Neural crest cell (in vitro differentiated cells): Measurements from ENCODE around the gene PRKAR2B. TPM values are rescaled to one million over a fixed set of nuclear protein-coding genes. Genes with fewer than 3 reads are reported as not detected.

Experiments used
- DNase-seq: peaks from one replicate; pipeline ENCODE4 v3.0.0; 2021; ENCODE audit warnings: low read depth, mixed read lengths, low spot score
- H3K27ac Mint-ChIP-seq: one replicate; pipeline ENCODE4 v1.8.0; 2021; ENCODE audit warnings: mild to moderate bottlenecking, mixed read lengths; ENCODE audit not compliant: unreplicated experiment
- H3K27me3 Mint-ChIP-seq: 2 replicates; pipeline ENCODE4 v1.8.0; 2021; ENCODE audit warnings: low read depth, mild to moderate bottlenecking, mixed read lengths
- H3K36me3 Mint-ChIP-seq: 2 replicates; pipeline ENCODE4 v1.8.0; 2021; ENCODE audit warnings: low read depth, mild to moderate bottlenecking, mixed read lengths
- H3K4me1 Mint-ChIP-seq: 2 replicates; pipeline ENCODE4 v1.8.0; 2021; ENCODE audit warnings: mixed read lengths
- H3K4me3 Mint-ChIP-seq: one replicate; pipeline ENCODE4 v1.8.0; 2021; ENCODE audit warnings: mild to moderate bottlenecking, mixed read lengths
- H3K9me3 Mint-ChIP-seq: 2 replicates; pipeline ENCODE4 v1.8.0; 2021; ENCODE audit warnings: mixed read lengths
- CTCF ChIP-seq: fragments of 200-600 bp; sonication (generic); conservative IDR thresholded peaks from 2 replicates; pipeline ENCODE4 v1.5.0; 2021; ENCODE audit warnings: antibody characterized with exemption, mild to moderate bottlenecking
- total RNA-seq: library from RNA; stranded (reverse); gene quantifications from 2 replicates; pipeline ENCODE4 v1.2.1, GENCODE V29; 2021

The PRKAR2B gene
- total RNA-seq, 1 donor from 2014 or later, result 14.4 TPM

DNA sequence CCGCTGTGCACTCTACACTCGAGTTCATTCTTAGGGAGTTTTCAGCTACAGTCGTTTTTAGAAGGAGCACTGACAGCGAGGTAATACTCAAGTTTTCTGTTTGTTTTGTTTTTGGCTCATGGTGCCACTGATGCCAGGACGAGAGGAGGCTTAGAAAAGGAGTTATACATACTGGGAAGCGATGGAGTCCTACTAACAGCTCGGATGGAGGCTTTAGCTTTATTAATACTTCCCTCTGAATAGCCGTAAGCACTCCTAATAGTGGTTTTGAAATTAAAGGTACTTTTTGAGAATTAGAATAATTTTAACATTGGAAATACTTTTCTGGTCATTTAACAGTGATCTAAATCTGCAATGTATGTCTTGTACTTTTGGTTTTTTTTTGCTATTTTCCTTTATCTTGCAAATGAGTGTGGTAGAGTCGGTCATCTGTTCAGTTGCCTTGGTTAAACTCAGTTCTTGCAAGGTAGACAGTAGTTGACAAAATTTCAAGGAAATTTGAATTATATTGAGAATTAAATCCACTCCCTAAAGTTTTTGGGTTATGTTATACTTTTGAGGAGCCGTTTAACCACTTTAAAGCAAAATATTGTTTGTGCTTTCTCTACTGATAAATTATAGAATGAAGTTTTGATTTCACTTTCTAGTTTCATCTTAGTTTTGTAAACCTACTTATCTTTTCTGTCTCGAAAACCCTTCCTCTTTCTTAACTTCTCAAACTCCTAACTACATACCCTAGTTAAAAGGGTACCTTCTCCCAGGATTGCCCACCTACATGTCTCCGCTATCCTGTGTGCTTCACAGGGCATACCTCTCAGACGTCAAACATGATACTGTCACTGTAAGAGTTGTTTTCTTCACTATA lies 125.8 kb downstream of the PRKAR2B start:
- peak overlapping the region; percentile 98 for H3K4me3 Mint-ChIP-seq

GRCh38 chr7:107171496-107171895 lies 127.0 kb downstream of the PRKAR2B start:
- H3K27me3 Mint-ChIP-seq, result peaks cover 4% of the 10 kb centered on the region
- DNase-seq, result no peak
- H3K9me3 Mint-ChIP-seq, result no peaks in the 10 kb centered on the region
- TF ChIP-seq CTCF, result no peak
- H3K4me1 Mint-ChIP-seq, result peaks cover 47% of the 10 kb centered on the region
- no peaks in the 10 kb centered on the region for H3K36me3 Mint-ChIP-seq
- H3K27ac Mint-ChIP-seq, result no peak overlapping the region
- peak overlapping the region; percentile 72 for H3K4me3 Mint-ChIP-seq

More for the DNA sequence above, 125.8 kb downstream of the PRKAR2B start:
- Mint-ChIP-seq H3K9me3 (no peaks in the 10 kb centered on the region), H3K36me3 (no peaks in the 10 kb centered on the region), H3K4me1 (peaks cover 47% of the 10 kb centered on the region), H3K27me3 (peaks cover 4% of the 10 kb centered on the region), H3K27ac (peak overlapping the region; percentile 90)
- no peak for TF ChIP-seq CTCF
- DNase-seq, result no peak

GRCh38 chr7:107172276-107173032 lies 127.9 kb downstream of the PRKAR2B start:
- H3K9me3 Mint-ChIP-seq, result no peaks in the 10 kb centered on the region
- peaks cover 4% of the 10 kb centered on the region for H3K27me3 Mint-ChIP-seq
- H3K27ac Mint-ChIP-seq, result no peak overlapping the region
- DNase-seq, result no peak
- H3K36me3 Mint-ChIP-seq, result no peaks in the 10 kb centered on the region
- peak overlapping the region; percentile 68 for H3K4me3 Mint-ChIP-seq
- peaks cover 43% of the 10 kb centered on the region for H3K4me1 Mint-ChIP-seq
- TF ChIP-seq CTCF, result no peak

DNA sequence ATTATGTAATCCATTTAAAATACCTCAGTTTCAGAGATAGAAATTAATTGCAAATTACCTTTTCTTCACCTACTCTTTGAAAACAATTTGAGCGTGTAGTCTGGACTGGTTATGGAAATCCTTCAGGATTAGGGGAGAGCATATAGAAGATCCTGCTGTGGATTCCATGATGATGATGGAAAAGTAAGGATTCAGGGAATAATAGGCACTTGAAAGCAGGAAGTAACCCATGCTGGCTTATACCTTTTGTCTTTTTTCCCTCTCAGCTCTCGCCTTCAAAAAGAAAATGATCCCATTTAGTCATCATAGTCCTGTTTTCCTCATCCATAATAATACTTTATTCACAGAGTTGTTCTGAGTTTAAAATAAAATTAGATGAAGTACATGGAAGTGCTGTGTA lies 128.7 kb downstream of the PRKAR2B start:
- no peak overlapping the region for H3K27ac Mint-ChIP-seq
- H3K4me3 Mint-ChIP-seq, result peak overlapping the region; percentile 20
- no peaks in the 10 kb centered on the region for H3K36me3 Mint-ChIP-seq
- peaks cover 36% of the 10 kb centered on the region for H3K4me1 Mint-ChIP-seq
- no peaks in the 10 kb centered on the region for H3K9me3 Mint-ChIP-seq
- no peak for TF ChIP-seq CTCF
- peaks cover 4% of the 10 kb centered on the region for H3K27me3 Mint-ChIP-seq
- DNase-seq, result no peak

DNA sequence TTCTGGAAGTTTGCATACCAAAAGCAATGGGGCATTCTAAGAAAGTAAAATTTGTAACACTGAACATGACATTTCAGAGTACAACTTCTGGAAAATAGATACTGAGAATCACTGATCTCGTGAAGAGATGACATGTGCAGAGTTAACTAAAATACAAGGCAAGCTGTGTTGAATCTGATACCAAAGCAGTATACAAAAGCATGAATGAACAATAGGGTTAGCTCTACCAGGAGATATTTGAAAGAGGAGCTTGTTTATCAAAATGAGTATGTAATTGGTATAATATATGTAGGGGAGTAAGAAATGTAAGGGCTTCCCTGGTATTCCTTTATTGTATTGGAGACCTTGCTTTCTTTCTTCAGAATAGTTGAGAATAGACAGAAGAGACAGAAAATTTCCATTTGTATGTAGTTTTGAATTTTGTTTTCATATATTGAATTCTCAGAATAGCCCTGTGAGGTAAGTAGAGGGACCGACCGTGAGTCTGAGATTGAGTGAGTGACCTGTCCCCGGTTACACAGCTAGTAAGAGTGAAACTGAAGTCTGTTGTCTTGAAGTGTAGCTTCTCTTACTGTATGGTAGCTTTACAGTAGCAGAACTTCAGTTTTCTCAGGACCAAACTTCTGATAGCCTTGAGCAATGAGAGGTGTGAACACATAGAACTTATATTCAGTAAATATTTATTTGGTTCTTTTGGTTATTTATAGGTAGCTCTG lies 129.3 kb downstream of the PRKAR2B start:
- no peaks in the 10 kb centered on the region for H3K9me3 Mint-ChIP-seq
- peak overlapping the region; percentile 35 for H3K4me3 Mint-ChIP-seq
- no peaks in the 10 kb centered on the region for H3K36me3 Mint-ChIP-seq
- DNase-seq, result no peak
- TF ChIP-seq CTCF, result no peak
- no peaks in the 10 kb centered on the region for H3K27me3 Mint-ChIP-seq
- peaks cover 31% of the 10 kb centered on the region for H3K4me1 Mint-ChIP-seq
- peak overlapping the region; percentile 3 for H3K27ac Mint-ChIP-seq
